HG02970 (cell line): ENCODE data around the gene MOB1B.
"Not testable (repeated sequence)": the region's sequence is repeated elsewhere in the genome, so short reads cannot be mapped to it uniquely, and the experiment has no call there.

Experiments
- ATAC-seq: cut with Tn5 transposase; IDR thresholded peaks from one replicate; pipeline ENCODE4 v1.9.1; 2021; ENCODE audit warnings: mild to moderate bottlenecking, moderate library complexity, moderate number of reproducible peaks; ENCODE audit not compliant: unreplicated experiment, low FRiP score

Gene MOB1B

DNA sequence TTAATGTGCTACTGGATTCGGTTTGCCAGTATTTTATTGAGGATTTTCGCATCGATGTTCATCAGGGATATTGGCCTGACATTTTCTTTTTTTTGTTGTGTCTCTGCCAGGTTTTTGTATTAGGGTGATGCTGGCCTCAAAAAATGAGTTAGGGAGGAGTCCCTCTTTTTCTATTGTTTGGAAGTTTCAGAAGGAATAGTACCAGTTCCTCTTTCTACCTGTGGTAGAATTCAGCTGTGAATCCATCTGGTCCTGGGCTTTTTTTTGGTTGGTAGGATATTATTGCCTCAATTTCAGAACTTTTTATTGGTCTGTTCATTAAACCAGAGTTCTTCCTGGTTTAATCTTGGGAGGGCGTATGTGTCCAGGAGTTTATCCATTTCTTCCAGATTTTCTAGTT lies 99.2 kb downstream of the MOB1B start:
- ATAC-seq = not testable (repeated sequence)

- no peak for ATAC-seq
These were observed 102.2 kb downstream of the MOB1B start for GRCh38 chr4:71004281-71004851.

DNA sequence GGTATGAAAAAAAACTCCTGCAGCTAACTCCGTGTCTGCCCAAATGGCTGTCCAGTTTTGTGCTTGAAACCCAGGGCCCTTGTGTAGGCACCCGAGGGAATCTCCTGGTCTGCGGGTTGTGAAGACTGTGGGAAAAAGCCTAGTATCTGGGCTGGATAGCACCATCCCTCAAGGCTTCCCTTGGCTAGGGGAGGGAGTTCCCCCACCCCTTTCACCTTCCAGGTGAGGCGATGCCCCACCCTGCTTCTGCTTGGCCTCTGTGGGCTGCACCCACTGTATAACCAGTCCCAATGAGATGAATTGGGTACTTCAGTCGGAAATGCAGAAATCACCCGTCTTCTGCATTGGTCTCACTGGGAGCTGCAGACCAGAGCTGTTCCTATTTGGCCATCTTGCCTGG lies 102.9 kb downstream of the MOB1B start:
- not testable (repeated sequence) for ATAC-seq

- ATAC-seq = peak; percentile 74
These were observed 104.2 kb downstream of the MOB1B start for GRCh38 chr4:71006203-71006907.

DNA sequence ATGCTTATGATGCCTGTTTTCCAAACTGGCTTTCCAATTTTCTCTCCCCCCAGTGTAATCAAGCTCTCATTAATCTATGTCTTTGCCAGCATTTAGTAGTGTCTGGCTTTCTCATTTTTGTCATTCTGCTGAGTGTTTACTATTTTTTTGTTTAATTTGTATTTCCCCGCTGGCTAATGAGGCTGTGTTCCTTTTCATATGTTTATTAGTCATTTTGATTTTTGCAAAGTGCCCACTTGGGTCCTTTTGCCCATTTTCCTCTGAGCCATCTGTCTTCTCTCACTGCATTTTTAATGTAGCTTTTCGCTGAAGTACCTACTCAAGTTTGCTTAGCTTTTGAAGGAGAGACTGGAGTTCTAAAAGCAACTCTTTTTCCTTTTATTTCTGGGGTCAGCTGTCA lies 106.0 kb downstream of the MOB1B start:
- ATAC-seq = no peak

- no peak for ATAC-seq
These were observed 106.9 kb downstream of the MOB1B start for GRCh38 chr4:71009086-71009485.

DNA sequence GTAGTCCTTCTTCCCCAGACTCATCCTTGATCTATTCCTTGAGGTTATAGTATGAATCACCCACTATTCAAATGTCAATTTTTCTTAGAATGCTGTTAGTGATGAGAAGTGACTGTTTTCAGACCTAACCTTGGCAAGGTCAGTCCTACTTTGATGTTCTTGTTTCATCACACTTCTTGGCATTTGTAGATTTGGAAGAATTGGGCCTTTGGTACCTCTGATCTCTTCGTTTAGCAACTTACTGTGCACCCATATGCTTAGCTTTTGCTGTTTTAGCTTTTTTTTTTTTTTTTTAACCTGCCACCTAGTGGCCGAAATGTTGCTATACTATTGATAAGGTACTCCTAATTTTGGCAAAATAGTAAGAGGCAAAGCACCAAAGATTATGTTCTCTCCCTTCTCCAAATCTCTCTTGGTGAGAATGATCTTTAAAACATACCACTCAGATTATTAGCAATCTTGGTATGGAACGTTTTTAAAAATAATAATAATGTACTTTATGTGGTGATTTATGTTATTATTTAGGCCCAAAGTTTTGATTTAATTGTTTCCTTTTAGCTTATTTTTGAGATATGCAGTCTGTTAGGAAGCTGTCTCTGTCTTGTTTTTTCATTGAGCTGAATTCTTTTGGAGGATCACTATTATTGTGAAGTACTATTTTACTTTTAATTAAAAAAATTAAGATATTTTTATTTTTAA lies 107.9 kb downstream of the MOB1B start:
- ATAC-seq = no peak

GRCh38 chr4:71011451-71011850 lies 109.3 kb downstream of the MOB1B start:
- no peak for ATAC-seq

- not testable (repeated sequence) for ATAC-seq
These were observed 115.2 kb downstream of the MOB1B start for GRCh38 chr4:71017391-71017790.

- ATAC-seq = no peak
These were observed 118.4 kb downstream of the MOB1B start for GRCh38 chr4:71020611-71021010.

DNA sequence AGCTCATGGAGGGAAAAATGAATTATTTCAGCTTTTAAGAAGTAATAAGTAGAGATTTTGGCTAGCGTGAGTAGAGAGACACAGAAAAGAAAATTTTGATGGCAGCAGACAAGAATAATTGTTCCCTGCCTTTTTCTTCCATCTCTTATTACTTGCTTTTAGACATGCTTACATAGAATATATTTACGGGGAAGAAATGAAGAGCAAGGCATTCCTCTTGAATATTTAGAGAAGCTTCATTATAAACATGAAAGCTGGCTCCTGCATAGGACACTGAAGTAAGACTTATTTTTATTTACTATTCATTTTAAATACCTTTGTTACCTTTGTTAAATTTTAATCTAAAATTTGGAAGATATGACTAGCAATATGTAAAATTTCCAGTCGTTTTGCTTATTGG lies 123.5 kb downstream of the MOB1B start:
- ATAC-seq = no peak

DNA sequence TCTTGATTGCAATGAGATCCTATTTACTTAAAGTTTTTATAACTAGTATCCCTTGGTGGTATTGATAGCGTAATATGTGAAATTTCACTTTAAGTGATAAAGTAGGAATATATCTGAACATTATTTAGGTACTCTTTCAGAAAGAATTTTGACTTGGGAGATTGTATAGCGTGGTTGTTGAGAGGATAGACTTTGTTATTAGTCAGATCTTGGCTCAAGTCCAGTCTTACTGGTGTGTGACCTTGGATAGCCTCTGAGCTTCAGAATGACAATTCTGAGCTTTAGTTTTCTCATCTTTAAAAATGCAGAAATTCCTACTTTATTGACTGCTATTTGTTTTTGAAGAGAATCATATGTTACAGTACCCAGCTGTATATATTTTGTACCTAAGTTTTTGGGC lies 123.9 kb downstream of the MOB1B start:
- no peak for ATAC-seq

DNA sequence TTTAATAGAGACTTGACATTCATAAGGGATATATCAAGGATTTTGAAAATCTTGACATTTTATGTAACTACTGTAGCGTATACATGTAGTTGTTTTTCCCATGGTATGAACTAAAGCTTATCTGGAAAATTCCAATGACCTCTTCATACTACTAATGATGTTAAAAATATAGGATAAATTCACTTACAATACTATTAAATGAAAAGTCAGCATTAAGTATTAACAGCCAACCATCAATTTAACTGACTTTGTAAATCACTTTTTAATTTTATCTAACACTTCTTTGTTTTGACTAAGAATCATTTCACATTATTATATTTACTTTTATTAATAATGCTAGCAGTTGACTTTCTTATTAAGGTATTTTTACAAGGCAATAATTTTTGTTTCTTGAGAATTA lies 125.4 kb downstream of the MOB1B start:
- ATAC-seq = no peak

DNA sequence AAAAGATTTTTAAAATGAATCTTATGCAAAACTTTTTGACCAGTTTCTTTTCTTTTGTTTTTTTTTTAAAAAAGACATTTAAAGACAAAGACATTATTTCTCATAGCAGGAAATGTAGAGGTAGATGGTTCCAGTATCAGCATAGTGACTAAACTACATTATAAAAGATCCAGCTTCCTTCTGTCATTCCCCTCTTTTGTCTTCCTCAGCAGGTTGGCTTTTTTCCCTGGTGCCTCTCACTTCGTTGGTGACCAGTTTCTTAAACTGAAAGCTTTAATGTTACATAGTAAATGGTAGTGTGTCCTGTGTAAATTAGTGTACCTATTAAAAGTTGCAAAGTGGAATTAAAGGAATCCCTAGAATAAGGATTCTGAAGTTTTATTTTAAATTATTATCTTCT lies 127.3 kb downstream of the MOB1B start:
- ATAC-seq = no peak

GRCh38 chr4:71032106-71032505 lies 129.9 kb downstream of the MOB1B start:
- ATAC-seq = not testable (repeated sequence)
